DOHH2 (cell line): ENCODE measurements around the gene ZNF771.

Experiments
- EZH2phosphoT487 ChIP-seq: fragments of 200-600 bp; sonication (generic); IDR thresholded peaks from 2 replicates; pipeline ENCODE4 v1.6.1; 2017; ENCODE audit warnings: borderline replicate concordance, mild to moderate bottlenecking, antibody characterized with exemption, low read length, moderate library complexity, mixed read lengths
- TF ChIP-seq, protein P1 (sequence below): fragments of 200-600 bp; sonication (generic); IDR thresholded peaks from one replicate; pipeline ENCODE4 v1.5.1; 2014; ENCODE audit warnings: antibody characterized with exemption, mild to moderate bottlenecking, low read depth, low read length; ENCODE audit not compliant: poor library complexity, severe bottlenecking

DNA sequence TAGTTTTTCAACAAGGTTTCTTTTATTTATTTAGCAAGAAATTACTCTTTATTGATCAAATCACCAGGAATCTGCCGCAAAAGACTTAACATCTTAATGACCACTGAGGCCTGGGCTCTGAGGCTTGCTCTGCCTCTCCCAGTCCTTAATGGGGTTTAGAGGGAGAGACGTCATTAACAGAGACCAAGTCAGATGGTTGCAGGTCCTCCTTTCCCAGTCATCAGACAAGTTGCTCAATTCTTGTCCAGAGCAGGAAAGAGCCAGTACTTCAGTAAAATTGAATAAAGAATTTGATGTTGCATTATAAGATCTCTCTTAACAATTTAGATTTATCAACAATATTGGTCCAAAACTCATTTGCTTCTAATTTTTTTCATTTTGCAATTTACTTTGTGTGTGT lies 36.2 kb downstream of the ZNF771 start:
- TF ChIP-seq, protein P1, sequence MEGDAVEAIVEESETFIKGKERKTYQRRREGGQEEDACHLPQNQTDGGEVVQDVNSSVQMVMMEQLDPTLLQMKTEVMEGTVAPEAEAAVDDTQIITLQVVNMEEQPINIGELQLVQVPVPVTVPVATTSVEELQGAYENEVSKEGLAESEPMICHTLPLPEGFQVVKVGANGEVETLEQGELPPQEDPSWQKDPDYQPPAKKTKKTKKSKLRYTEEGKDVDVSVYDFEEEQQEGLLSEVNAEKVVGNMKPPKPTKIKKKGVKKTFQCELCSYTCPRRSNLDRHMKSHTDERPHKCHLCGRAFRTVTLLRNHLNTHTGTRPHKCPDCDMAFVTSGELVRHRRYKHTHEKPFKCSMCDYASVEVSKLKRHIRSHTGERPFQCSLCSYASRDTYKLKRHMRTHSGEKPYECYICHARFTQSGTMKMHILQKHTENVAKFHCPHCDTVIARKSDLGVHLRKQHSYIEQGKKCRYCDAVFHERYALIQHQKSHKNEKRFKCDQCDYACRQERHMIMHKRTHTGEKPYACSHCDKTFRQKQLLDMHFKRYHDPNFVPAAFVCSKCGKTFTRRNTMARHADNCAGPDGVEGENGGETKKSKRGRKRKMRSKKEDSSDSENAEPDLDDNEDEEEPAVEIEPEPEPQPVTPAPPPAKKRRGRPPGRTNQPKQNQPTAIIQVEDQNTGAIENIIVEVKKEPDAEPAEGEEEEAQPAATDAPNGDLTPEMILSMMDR: no peak
- TF ChIP-seq EZH2phosphoT487: no peak
